ENCODE measurements around the gene SDC3.

SDC3 gene

DNA sequence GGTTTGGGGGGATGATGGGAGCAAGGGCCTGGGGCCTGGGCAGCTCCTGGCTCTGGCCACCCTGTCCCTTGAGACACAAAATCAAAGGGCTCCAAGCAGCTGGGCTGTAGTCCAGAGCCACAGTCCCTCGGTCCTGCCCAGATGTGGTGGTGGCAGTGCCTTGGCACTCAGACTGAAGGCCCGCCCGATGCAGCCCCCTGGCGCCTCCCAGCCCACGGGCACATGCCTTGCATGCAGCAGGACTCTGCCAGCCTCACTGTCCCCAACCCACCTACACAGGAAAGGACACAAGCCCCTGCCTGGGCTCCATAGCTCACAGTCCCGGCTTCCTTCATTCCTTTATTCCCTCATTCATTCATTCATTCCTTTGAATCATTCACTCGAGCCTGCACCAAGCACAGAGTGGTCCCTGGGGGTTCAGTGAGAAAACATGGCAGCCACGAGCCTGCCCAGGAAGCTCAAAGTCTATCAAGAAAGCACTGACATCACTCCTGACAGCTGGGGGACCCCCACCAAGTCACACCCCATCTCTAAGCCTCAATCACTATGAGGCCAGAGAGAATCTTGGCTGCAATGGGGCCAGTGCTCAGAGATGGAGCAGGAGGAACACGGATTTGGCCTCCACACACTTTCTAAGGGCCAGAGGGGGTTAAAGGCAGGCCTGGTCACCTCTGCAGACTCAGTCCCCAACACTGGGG, 5.8 kb downstream of the SDC3 start:
- Mint-ChIP-seq H3K9me3 (no peaks in the 10 kb centered on the region), H3K4me3 (no peak overlapping the region), H3K4me1 (peaks cover 5% of the 10 kb centered on the region), H3K27ac (peak overlapping the region; percentile 63), H3K36me3 (no peaks in the 10 kb centered on the region)
- no peak for DNase-seq (ENCODE audit: low spot score in 2 of 2)
- no peak for ATAC-seq

DNA sequence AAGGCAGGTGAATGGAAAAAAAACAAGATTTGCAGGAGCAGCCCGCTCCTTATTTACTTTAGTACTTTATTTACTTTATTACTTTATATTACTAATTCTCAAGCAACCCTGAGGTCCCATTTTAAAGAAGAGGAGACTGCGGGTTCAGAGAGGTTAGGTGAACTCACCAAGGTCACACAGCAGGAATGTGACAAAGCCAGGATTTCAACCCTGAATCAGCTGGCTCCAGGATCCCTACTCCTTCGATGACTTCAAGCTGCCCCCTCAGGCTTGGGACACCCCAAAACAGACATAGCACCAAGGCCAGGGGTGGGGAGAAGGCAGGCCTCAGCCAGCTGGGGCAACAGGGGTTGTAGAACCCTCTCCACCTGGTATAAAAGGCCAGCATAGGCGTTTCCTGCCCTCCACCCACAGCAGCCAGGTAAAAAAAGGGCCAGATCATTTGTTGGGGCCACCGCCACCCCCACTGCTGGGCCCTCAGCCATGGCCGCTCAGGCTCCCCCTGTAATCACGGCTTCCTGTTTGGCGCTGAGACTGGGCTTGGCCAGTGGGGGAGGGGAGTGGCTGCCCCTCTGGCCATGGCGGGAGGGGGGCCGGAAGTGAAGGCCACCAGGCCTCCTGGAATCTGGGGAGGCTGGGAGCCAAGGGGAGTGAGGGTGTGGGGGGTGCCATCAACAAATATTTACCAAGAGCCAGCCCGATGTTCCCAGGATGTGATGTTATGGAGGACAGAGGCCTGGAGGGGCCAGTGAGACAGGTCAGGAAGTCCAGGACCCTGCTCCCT, 6.6 kb downstream of the SDC3 start:
- H3K27ac Mint-ChIP-seq = no peak overlapping the region
- H3K4me1 Mint-ChIP-seq = no peaks in the 10 kb centered on the region
- no peaks in the 10 kb centered on the region for H3K9me3 Mint-ChIP-seq
- DNase-seq (ENCODE audit: low spot score in 2 of 2) (no peak), ATAC-seq (no peak)
- no peaks in the 10 kb centered on the region for H3K36me3 Mint-ChIP-seq
- no peak overlapping the region for H3K4me3 Mint-ChIP-seq

DNA sequence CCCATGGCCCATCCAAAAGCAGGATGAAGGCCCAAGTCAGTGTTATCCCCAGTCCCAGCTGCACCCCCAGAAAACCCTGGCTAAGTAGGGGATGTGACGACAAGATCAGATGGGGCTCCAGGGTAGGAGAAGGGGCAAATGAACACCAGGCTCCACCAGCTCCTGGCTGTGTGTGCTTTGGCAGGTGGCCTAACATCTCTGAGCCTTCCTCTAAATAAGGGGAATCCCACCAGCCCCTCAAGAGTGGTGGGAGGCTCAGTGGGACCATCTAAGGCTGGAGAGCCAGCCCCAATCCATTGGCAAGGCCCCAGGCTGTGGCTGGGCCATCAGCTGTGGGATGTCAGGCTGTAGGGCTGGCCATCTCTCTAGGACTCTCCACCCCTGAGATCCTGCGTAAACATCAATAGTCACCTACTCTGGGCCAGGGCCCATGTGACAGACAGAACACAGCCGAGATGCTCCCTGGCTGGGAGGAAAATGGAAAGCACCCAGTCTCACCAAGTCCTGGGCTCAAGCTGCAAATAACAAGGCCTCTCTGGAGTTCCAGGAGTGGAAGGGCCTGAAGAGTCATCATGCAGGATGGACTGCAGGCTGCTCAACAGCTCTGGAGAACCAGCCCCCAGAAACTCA, 7.5 kb downstream of the SDC3 start:
- DNase-seq (ENCODE audit: low spot score in 2 of 2) = no peak
- Mint-ChIP-seq H3K36me3 (no peaks in the 10 kb centered on the region), H3K27ac (no peak overlapping the region), H3K9me3 (no peaks in the 10 kb centered on the region), H3K4me3 (no peak overlapping the region), H3K4me1 (no peaks in the 10 kb centered on the region)
- no peak for ATAC-seq

DNA sequence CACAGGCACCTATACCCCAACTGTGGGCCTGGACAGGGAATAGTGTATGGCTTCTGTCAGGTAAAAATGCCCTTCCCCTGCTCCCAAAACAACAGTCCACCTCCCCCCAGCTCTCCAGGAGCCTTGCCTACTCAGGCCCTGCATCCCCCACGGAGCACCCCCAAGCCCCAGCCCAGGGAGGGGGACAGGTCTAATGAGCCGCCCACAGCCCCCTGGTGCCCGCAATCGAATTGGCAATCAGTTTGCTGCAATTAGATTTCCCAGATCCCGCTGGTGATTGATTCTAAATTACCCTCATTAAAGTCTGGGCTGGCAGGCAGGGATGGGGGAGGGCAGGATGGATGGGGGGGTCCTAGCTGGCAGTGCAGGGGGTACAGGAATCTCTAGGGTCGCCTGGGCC, 8.1 kb downstream of the SDC3 start:
- Mint-ChIP-seq H3K4me3 (no peak overlapping the region), H3K27ac (no peak overlapping the region), H3K36me3 (no peaks in the 10 kb centered on the region), H3K9me3 (no peaks in the 10 kb centered on the region), H3K4me1 (no peaks in the 10 kb centered on the region)
- no peak for DNase-seq (ENCODE audit: low spot score in 2 of 2)
- no peak for ATAC-seq

DNA sequence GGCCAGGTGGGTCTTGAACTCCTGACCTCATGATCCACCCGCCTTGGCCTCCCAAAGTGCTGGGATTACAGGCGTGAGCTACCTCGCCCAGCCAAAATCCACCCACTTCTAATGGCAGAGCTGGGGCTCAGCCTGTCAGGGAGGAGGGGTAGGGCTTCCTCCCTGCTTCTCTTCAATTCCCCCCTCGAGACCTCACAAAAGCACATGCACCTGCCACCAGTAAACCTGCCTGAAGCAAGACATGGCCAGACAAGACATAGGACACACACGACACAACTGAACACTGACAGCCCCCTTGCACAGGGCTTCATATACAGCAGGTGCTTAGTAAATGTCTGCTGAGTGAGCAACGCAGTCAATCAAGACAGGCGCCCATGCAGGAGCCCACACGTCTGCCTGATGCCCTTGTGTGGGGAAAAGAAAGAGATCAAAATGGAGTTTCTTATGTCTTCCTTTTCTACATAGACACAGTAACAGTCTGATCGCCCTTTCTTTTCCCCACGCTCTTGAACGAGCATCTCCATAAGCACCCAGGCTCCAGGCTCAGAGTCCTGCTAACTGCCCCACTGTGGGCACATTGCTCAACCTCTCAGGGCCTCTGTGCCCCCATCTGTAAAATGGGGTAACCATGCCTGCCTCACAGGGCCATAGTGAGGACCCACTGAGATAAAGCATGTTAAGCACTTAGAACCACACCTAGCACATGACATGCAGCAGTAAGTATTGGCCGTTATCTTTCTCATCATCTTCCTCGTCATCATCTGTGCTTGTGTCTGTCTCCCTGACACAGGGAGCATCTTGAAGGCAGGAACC, 8.8 kb downstream of the SDC3 start:
- ATAC-seq (no peak), DNase-seq (ENCODE audit: low spot score in 2 of 2) (no peak)
- Mint-ChIP-seq H3K27ac (no peak overlapping the region), H3K9me3 (no peaks in the 10 kb centered on the region), H3K4me3 (no peak overlapping the region), H3K36me3 (no peaks in the 10 kb centered on the region), H3K4me1 (no peaks in the 10 kb centered on the region)

DNA sequence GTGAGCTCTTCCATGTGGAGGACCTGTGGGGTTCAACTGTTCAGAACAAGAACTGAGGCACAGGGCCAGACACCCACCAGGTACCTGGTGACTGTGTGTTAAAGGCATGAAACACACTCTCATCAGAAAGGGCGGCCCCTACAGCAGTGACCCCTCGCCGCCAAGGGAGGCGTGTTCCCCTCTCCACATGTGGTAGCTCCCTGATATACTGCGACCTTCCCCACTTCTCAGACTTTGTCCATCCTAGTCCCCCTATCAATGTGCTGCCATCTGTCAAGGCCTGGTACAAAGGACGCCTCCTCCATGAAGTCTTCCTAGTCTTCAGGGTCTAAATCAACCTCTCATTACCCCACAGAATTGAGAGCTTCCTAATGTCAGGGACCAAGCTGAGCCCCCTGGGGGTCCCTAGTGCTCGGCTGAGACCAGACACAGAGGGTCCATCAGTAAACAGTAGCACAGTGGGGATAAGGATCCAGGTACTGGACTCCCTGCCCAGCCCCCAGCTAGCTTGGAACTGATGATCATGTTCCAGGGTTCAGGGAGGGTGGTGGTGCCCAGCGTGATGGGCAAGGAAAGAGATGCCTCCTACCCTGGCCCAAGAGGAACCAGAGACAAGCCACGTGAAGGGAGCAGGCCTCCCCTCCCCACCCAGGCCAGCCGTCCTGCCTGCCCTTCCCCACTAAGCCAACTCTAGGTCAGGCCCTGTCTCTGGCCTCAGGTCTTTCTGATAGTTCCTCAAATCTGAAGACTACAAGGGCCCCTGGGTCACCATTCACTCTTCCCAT, 10.3 kb downstream of the SDC3 start:
- Mint-ChIP-seq H3K4me3 (no peak overlapping the region), H3K36me3 (peaks cover 7% of the 10 kb centered on the region), H3K9me3 (peaks cover 5% of the 10 kb centered on the region), H3K4me1 (peaks cover 11% of the 10 kb centered on the region), H3K27ac (no peak overlapping the region)
- no peak for DNase-seq (ENCODE audit: low spot score in 2 of 2)
- ATAC-seq = no peak

DNA sequence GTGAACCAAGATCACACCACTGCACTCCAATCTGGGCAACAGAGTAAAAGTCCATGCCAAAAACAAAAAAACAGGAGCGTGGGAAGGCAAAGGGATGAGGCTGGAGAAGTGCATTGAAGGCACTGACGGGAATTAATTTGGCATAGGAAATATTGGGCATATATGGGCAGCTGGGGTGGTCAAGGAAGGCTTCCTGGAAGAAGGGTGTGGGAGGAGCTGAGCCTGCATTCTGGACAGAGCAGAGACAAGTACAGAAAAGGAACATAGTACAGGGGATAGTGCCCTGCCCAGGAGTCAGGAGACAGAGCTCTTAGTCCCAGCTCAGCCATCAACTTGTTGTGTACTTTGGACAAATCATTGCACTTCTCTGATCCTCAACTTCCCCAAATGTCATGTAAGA, 11.7 kb downstream of the SDC3 start:
- Mint-ChIP-seq H3K4me3 (no peak overlapping the region), H3K9me3 (peaks cover 5% of the 10 kb centered on the region), H3K27ac (no peak overlapping the region), H3K36me3 (peaks cover 7% of the 10 kb centered on the region), H3K4me1 (peaks cover 11% of the 10 kb centered on the region)
- DNase-seq (ENCODE audit: low spot score in 2 of 2) (no peak), ATAC-seq (no peak)

DNA sequence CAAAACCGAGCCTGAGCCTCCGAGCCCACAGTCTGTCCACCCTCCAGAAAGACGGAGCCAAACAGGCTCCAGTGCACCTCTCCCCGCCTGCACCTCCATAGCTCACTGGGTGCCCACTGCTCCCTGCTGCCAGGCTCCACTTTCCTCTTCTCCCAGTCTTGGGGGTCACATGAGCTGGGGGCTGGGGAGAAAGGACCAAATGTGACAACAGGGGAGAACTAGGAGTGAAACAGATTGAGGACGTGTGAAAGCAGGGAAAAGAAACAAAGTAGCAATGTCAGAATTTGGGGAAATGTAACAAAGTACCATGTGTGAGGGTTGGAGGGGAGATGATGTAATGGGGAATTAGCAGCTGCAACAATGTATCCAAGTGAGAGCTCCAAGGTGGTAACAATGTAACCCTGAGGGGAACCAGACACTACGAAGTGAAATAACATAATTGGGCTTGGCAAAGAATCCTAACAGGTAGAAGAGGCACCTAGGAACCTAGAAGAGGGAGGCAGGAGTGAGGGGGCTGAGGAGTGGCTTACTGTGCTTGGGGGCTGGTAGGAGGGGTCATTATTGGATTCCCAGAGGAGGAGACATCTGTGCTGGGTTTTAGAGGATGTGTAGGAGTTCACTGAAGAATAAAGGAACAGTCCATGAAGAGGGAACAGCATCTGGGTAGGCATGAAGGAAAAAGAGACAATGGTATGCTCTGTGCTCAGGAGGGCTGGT, 12.5 kb downstream of the SDC3 start:
- Mint-ChIP-seq H3K4me1 (peaks cover 11% of the 10 kb centered on the region), H3K9me3 (peaks cover 5% of the 10 kb centered on the region), H3K27ac (no peak overlapping the region), H3K4me3 (no peak overlapping the region), H3K36me3 (peaks cover 7% of the 10 kb centered on the region)
- DNase-seq (ENCODE audit: low spot score in 2 of 2) = no peak
- no peak for ATAC-seq

DNA sequence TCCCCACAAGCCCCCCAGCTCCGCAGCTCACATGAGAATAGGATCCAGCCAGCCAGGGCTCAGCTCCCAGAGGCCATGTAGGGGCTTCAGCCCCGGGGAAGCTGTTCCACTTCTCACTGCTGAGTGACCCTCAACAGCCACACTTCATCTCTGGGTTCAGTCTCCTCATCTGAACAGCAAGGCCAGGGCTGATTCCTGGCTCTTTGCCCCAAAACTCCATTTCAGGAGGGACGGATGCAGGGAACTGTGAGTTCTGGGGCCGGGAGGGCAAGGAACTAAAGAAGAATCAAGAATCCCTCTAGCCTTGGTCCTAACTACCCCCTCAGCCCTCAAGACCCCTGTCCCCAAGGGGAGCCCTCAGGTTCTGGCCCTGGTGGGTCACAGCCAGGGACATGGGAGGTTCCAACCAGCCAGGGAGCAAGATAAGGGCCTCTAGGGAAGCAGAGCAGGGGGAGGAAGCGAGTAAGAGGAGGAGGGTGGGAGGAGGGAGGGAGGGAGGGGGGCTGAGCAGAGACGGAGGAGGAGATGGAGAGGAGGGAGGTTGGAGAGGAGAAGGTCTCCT, 13.1 kb downstream of the SDC3 start:
- Mint-ChIP-seq H3K4me3 (no peak overlapping the region), H3K27ac (peak overlapping the region; percentile 39), H3K36me3 (peaks cover 7% of the 10 kb centered on the region), H3K4me1 (peaks cover 11% of the 10 kb centered on the region), H3K9me3 (peaks cover 5% of the 10 kb centered on the region)
- ATAC-seq = no peak
- DNase-seq (ENCODE audit: low spot score in 2 of 2) = no peak

DNA sequence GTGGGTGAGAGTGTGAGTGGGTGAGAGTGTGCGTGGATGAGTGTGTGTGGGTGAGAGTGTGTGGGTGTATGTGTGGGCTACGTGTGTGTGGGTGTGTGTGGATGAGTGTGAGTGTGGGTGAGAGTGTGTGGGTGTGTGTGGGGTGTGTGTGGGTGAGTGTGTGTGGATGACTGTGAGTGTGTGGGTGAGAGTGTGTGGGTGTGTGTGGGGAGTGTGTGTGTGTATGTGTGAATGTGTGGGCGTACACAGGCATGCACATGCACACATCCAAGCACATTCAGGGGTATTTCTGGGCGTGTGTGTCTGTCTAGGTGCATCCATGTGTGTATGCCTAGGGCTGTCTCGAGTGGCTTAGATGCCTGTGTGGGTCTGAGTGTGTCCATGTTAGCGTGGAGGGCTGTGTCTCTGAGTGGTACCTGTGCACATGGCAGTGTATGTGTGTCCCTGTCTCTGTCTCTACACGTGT, 14.0 kb downstream of the SDC3 start:
- Mint-ChIP-seq H3K36me3 (peaks cover 7% of the 10 kb centered on the region), H3K4me3 (no peak overlapping the region), H3K4me1 (peaks cover 11% of the 10 kb centered on the region), H3K27ac (peak overlapping the region; percentile 39), H3K9me3 (peaks cover 5% of the 10 kb centered on the region)
- no peak for DNase-seq (ENCODE audit: low spot score in 2 of 2)
- ATAC-seq = no peak

DNA sequence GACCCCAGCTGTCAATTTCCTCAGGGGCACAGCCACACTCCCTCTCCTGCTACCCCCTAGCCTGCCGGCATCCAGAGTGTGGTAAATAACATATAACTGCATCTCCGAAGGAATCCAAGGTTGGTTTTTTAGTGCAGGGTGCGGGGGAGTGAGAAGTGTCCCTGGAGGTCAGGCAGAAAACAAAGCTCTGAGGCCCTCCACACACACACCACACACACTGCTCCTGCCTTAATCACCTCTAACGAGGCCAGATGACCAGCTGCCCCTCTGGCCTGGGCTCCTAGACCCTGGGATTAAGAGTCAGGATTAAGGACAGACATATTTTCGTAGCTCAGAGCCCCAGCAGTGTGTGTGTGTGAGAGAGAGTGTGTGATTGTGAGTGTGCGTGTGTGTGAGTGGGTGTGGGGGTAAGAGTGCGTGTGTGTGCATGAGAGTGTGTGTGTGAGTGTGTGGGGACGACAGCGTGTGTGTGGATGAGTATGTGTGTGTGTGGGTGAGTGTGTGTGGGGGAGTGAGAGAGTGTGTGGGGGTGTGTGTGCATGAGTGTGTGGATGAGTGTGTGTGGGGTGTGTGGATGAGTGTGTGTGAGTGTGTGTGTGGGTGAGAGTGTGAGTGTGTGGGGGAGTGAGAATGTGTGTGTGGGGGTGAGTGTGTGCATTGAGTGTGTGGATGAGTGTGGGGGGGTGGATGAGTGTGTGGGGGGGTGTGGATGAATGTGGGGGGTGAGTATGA, 14.6 kb downstream of the SDC3 start:
- DNase-seq (ENCODE audit: low spot score in 2 of 2) (no peak), ATAC-seq (no peak)
- Mint-ChIP-seq H3K27ac (peak overlapping the region; percentile 39), H3K9me3 (peaks cover 5% of the 10 kb centered on the region), H3K4me3 (no peak overlapping the region), H3K36me3 (peaks cover 7% of the 10 kb centered on the region), H3K4me1 (peaks cover 11% of the 10 kb centered on the region)

DNA sequence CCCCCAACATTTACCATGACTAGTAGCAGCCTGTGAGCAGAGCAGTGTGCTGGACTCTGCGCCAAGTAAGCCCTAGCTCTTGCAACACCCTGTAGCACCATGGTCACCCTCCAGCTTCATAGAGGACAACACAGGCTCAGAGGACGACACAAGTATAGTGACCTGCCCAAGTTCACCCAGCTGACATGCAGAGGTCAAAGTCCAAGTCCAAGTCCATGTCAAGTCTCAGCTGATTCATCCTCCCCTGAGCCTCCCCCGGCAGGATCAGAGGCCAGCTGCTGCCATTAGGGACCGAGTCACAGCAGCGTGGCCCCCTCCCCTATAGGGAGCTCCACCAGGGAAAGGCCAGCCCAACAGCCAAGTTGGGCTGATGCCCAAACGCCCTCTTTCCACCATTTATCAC, 15.9 kb downstream of the SDC3 start:
- Mint-ChIP-seq H3K9me3 (peaks cover 5% of the 10 kb centered on the region), H3K27ac (no peak overlapping the region), H3K36me3 (peaks cover 7% of the 10 kb centered on the region), H3K4me3 (no peak overlapping the region), H3K4me1 (peaks cover 11% of the 10 kb centered on the region)
- ATAC-seq (no peak), DNase-seq (ENCODE audit: low spot score in 2 of 2) (no peak)

DNA sequence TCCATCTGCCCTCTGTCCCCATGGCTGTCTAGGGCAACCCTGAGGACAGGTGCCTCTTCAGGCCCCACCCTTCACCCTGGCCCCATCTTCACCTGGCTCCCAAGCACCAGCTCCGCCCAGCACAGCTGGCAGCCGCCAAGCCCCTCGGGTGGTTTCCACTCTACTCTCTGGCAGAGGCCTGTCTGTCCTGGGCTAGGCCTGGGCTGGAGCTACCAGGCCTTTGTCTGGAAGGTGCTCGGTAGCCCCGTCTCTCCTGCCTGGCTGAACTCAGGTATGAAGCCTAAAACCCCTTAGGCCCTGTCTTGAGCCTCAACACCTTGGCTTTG, 17.4 kb downstream of the SDC3 start:
- Mint-ChIP-seq H3K4me3 (no peak overlapping the region), H3K4me1 (peaks cover 11% of the 10 kb centered on the region), H3K9me3 (peaks cover 5% of the 10 kb centered on the region), H3K27ac (no peak overlapping the region), H3K36me3 (peaks cover 7% of the 10 kb centered on the region)
- DNase-seq (ENCODE audit: low spot score in 2 of 2) (no peak), ATAC-seq (no peak)

Data from stimulated activated effector memory CD8-positive, alpha-beta T cell treated with anti-CD3 and anti-CD28 coated beads, Interleukin-12 subunit alpha, Interleukin-12 subunit beta, amount 100 ng/mL, for 72 hours (primary cell).